NCI-H2196 (cell line): Measurements from ENCODE around the gene CHAF1A.

Experiments used
- DNase-seq: peaks from one replicate; lab custom pipeline; 2025; ENCODE audit not compliant: unreplicated experiment; lab: John Stamatoyannopoulos, UW

The CHAF1A gene

GRCh38 chr19:4365791-4366665, 36.4 kb upstream of the CHAF1A start:
- no peak for DNase-seq

DNA sequence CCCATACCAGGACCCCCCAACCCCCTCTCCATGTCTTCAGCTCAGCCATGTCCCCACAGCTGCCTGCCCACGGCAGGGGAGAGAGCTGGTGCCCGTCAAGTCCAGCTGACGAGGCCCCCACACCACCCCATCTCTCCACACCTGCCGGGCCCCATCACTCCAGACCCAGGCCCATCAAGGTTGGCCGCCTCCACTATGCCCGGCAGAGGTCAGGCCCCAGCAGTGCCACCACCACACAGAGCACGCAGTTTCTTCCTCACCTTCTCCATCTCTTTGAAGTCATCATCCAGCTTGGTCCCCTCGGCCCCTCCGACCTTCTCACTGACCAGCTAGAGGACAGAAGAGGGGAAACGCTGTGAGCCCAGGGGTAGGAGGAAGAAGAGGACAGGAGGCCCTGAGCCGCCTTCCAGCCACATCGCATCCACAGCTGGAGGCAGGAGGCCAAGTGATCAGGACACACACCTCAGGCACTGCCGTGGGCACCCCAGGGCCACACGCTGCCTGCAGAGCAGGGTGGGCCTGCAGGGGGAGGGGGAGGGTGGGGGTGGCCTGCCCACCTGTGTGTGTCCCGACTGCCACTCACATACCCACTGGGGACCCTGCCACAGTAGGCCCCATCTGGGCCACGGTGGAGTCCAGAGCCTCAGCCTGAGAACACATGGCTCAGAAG, 35.6 kb upstream of the CHAF1A start:
- no peak for DNase-seq

GRCh38 chr19:4367336-4367723, 35.1 kb upstream of the CHAF1A start:
- no peak for DNase-seq

- no peak for DNase-seq
Measured at GRCh38 chr19:4367781-4368127, 34.7 kb upstream of the CHAF1A start.

- DNase-seq = no peak
Measured at GRCh38 chr19:4368128-4368820, 34.2 kb upstream of the CHAF1A start.

GRCh38 chr19:4369109-4369887, 33.1 kb upstream of the CHAF1A start:
- peak; percentile 73 for DNase-seq

DNA sequence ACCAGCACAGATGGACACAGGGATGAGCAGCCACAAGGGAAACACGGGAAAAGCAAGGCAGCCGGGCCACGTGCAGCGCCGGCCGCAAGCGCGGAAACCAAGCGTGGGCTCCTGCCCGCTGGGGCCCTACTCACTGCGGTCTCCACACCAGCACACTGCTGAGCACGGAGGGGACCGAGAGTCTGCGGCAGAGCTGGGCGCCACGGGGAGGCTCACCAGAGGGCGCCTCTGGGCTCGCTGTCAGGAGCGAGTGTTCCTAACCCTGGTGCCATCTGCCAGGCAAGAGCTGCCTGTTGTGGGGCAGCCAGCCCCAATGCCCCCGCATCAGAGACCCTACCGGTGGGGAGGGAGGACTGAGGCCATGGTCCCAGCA, 32.6 kb upstream of the CHAF1A start:
- DNase-seq = no peak

GRCh38 chr19:4370418-4371041, 31.9 kb upstream of the CHAF1A start:
- DNase-seq = no peak

GRCh38 chr19:4371247-4372164, 30.9 kb upstream of the CHAF1A start:
- DNase-seq = no peak

DNA sequence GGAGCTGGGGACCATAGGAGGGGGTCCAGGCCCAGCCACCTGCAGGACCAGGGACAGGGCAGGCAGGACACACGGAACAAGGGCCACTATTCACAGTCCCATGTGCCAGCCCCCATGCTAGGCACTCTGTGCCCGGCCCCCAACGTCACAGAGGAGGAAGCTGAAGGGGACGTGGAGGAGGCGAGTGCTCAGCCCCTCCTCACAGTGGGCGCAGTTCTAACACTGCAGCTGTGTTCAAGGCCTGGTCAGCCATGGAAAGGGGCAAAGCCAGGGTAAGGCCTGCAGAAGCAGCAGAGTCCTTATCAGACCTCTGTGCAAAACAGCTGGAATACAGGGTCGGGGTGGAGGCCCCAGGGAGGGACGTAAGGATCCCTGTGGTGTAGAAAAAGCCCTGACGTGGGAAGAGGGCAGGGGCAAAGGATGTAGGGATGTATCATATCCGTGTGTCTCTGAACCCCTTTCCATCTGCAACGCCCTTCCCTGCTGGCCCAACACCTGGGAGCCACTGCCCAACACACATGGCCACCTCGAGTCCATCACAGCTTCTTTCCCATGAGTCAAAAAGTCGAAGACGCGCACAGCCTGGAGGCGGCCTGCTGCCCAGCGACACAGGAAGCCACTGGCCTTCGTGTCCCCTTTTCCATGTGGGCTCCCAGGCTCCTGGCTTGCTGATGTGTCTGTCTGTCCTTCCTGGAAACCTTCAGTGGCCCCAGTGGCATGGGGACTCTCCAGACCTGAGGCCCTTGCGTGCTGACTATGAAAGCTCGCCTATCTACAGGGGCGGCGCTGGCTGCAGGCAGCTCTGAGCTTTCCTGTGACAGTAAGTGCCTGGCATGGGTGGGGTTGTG, 30.1 kb upstream of the CHAF1A start:
- DNase-seq = no peak

DNA sequence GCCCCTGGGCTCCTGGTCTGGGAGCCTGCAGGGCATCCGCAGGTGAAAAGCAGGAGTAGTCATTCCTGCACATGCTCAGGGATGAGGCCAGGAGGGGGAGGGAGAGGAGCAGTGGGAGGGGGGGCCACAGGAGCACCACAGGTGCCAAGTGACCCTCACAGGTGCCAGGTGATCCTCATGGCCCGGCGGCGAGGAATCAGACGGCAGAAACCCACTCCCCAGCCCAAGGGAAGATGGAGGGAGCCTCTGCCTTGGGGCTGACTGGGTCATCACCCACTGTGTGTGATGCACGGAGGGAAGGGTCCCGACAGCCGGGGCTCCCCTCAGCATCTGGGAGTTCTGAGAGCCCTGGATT, 29.4 kb upstream of the CHAF1A start:
- DNase-seq = no peak

- no peak for DNase-seq
Measured at GRCh38 chr19:4373601-4374497, 28.6 kb upstream of the CHAF1A start.

GRCh38 chr19:4374498-4375163, 27.8 kb upstream of the CHAF1A start:
- DNase-seq = no peak

GRCh38 chr19:4375164-4376027, 27.0 kb upstream of the CHAF1A start:
- peak; percentile 66 for DNase-seq

GRCh38 chr19:4376028-4376670, 26.3 kb upstream of the CHAF1A start:
- DNase-seq = no peak

DNA sequence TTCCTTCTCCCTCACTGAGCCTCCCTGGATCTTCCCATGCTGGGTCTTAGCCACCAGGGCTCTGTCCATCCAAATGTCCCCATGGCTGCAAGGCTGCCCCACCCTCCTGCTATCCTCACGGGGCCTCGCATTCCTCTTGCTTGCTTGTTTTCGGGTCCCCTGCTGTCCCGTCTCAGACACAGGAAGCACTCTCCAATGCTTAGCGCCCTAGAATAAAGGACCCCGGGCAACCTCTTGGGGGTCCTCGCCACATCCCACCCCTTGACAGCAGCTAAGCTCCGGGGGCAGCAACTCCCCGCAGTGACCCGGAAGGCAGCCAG, 25.8 kb upstream of the CHAF1A start:
- no peak for DNase-seq
